A549 (cell line): ENCODE results near the gene ADORA1. TPM values are rescaled to one million over a fixed set of nuclear protein-coding genes. Genes with fewer than 3 reads are reported as not detected.

Experiments used
- ATAC-seq, 2 experiments: fragments of 200-7000 bp in 1 of 2; fragments of >200 bp in 1 of 2; cut with Nextera tagmentation in 1 of 2; cut with Tn5 transposase in 1 of 2; 3 replicates each; pipeline versions ENCODE4 v1.8.0 to v1.9.1; 2018 to 2020; ENCODE audit warnings: mild to moderate bottlenecking in 1 of 2, moderate library complexity in 1 of 2
- CTCF ChIA-PET: fragments of 300-600 bp; sonication (Branson Sonifier 250); formaldehyde crosslinking; extraction: SDS; loops from one replicate; lab custom pipeline; 2021; ENCODE audit warnings: antibody characterized with exemption, inconsistent platforms; lab: Yijun Ruan, JAX
- POLR2A ChIA-PET: fragments of 350-600 bp; formaldehyde crosslinking; extraction: SDS; loops from one replicate; lab custom pipeline; 2021; ENCODE audit warnings: antibody characterized with exemption, inconsistent platforms; lab: Yijun Ruan, JAX
- DNase-seq, 2 experiments: peaks; one replicate each; pipeline versions ENCODE4 v3.0.0 to v3.0.0-alpha.2; 2011 to 2016; ENCODE audit warnings: low read depth in 1 of 2, low spot score in 1 of 2
- FAIRE-seq: peaks from 2 replicates; lab custom pipeline; 2011; peaks lifted over from hg19 to GRCh38; lab: Jason Lieb, UNC
- H3K27ac ChIP-seq, 2 experiments: fragments of >200 bp; sonication (Bioruptor Twin); formaldehyde crosslinking; 3 replicates each; pipeline ENCODE4 v1.5.1; 2016 to 2017
- H3K4me1 ChIP-seq: fragments of >200 bp; sonication (Bioruptor Twin); formaldehyde crosslinking; 3 replicates; pipeline ENCODE4 v1.6.1; 2016
- H3K4me2 ChIP-seq: fragments of >200 bp; sonication (Bioruptor Twin); formaldehyde crosslinking; 3 replicates; pipeline ENCODE4 v1.6.1; 2016
- H3K4me3 ChIP-seq: fragments of >200 bp; sonication (Bioruptor Twin); formaldehyde crosslinking; 3 replicates; pipeline ENCODE4 v1.5.1; 2016
- H3K9me3 ChIP-seq: fragments of >200 bp; sonication (Bioruptor Twin); formaldehyde crosslinking; 3 replicates; pipeline ENCODE4 v1.6.1; 2016
- CBX2 ChIP-seq: fragments of 200-600 bp; sonication (generic); IDR thresholded peaks from 2 replicates; pipeline ENCODE4 v1.6.1; 2016; ENCODE audit warnings: low read depth, mild to moderate bottlenecking, borderline replicate concordance
- EHMT2 ChIP-seq: fragments of 200-600 bp; sonication (generic); IDR thresholded peaks from 2 replicates; pipeline ENCODE4 v1.6.1; 2016; ENCODE audit warnings: antibody characterized with exemption, low read depth, mild to moderate bottlenecking, moderate library complexity
- EP300 ChIP-seq, 2 experiments: fragments of >200 bp; sonication (Bioruptor Twin); formaldehyde crosslinking; IDR thresholded peaks; 2 replicates in 1 of 2; 3 replicates in 1 of 2; pipeline ENCODE4 v1.6.1; 2016 to 2017
- ESRRA ChIP-seq: fragments of 150-350 bp; IDR thresholded peaks from 2 replicates; pipeline ENCODE4 v1.6.1; 2014; ENCODE audit warnings: mild to moderate bottlenecking, low read length, borderline replicate concordance
- FOSB ChIP-seq: fragments of 250-450 bp; sonication (Bioruptor Pico); IDR thresholded peaks from 2 replicates; pipeline ENCODE4 v1.5.0; 2020; ENCODE audit warnings: mild to moderate bottlenecking, moderate library complexity
- FOSL2 ChIP-seq, 2 experiments: fragments of 450-650 bp in 1 of 2; fragments of >200 bp in 1 of 2; sonication (Bioruptor Twin) in 1 of 2; formaldehyde crosslinking; IDR thresholded peaks; 2 replicates each; pipeline versions ENCODE4 v1.5.0 to v1.6.1; 2016 to 2020; ENCODE audit warnings: mild to moderate bottlenecking in 1 of 2, moderate library complexity in 1 of 2
- GATA3 ChIP-seq: IDR thresholded peaks from 2 replicates; pipeline ENCODE4 v1.6.1; 2012; ENCODE audit warnings: borderline replicate concordance
- HOXB13 ChIP-seq: fragments of 250-450 bp; sonication (Bioruptor Pico); IDR thresholded peaks from 2 replicates; pipeline ENCODE4 v1.5.0; 2020; ENCODE audit warnings: low read depth, mild to moderate bottlenecking, moderate library complexity
- HOXB5 ChIP-seq: fragments of 250-450 bp; sonication (Bioruptor Pico); IDR thresholded peaks from 2 replicates; pipeline ENCODE4 v1.5.0; 2020; ENCODE audit warnings: mild to moderate bottlenecking, moderate library complexity
- KDM1A ChIP-seq: fragments of 200-600 bp; sonication (generic); IDR thresholded peaks from 2 replicates; pipeline ENCODE4 v1.6.1; 2016; ENCODE audit warnings: low read depth, mild to moderate bottlenecking
- KDM5A ChIP-seq: fragments of 200-600 bp; sonication (generic); IDR thresholded peaks from 2 replicates; pipeline ENCODE4 v1.6.1; 2016; ENCODE audit warnings: antibody characterized with exemption, mild to moderate bottlenecking
- MAFK ChIP-seq: fragments of 450-650 bp; IDR thresholded peaks from 2 replicates; pipeline ENCODE4 v1.6.1; 2014; ENCODE audit not compliant: partially characterized antibody
- MYC ChIP-seq: IDR thresholded peaks from 2 replicates; pipeline ENCODE4 v1.6.1; 2012; ENCODE audit warnings: mild to moderate bottlenecking, inconsistent platforms, low read length, improper control_type of control experiment, borderline replicate concordance
- RFX5 ChIP-seq: fragments of 450-650 bp; IDR thresholded peaks from 2 replicates; pipeline ENCODE4 v1.7.1; 2014; ENCODE audit warnings: antibody characterized with exemption, mild to moderate bottlenecking, moderate library complexity
- TP53 ChIP-seq: fragments of 250-450 bp; sonication (Bioruptor Pico); IDR thresholded peaks from 2 replicates; pipeline ENCODE4 v1.5.0; 2021; ENCODE audit warnings: mild to moderate bottlenecking, moderate library complexity
- ZC3H11A ChIP-seq: fragments of 450-650 bp; IDR thresholded peaks from 2 replicates; pipeline ENCODE4 v1.6.1; 2014; ENCODE audit warnings: antibody characterized with exemption, mild to moderate bottlenecking
- ZFP36 ChIP-seq: fragments of 450-650 bp; IDR thresholded peaks from 2 replicates; pipeline ENCODE4 v1.6.1; 2014; ENCODE audit warnings: borderline replicate concordance; ENCODE audit not compliant: partially characterized antibody
- ZNF302 ChIP-seq: fragments of 250-450 bp; sonication (Bioruptor Pico); IDR thresholded peaks from 2 replicates; pipeline ENCODE4 v1.9.0; 2021; ENCODE audit warnings: inconsistent platforms, mild to moderate bottlenecking, moderate library complexity
- ZSCAN20 ChIP-seq: fragments of 250-450 bp; sonication (Bioruptor Pico); IDR thresholded peaks from 2 replicates; pipeline ENCODE4 v1.8.0; 2022; ENCODE audit warnings: mild to moderate bottlenecking, moderate library complexity
- WGBS: methylation state at CpG from one replicate; pipeline ENCODE4 v1.1.6; 2017; ENCODE audit errors: missing lambda C conversion rate; 5-methylcytosine and 5-hydroxymethylcytosine counted together
- polyA plus RNA-seq, 4 experiments: library from polyadenylated mRNA; depleted of rRNA in 3 of 4; stranded (reverse); fragments of >200 nt; fragmentation: RNase III in 1 of 4; extraction: RNeasy Plus Mini Kit Qiagen cat#74134 plus additional on column Dnase treatment in 1 of 4; gene quantifications; 2 replicates in 3 of 4; 3 replicates in 1 of 4; pipeline ENCODE4 v1.2.3, GENCODE V29; 2011 to 2017
- TF ChIP-seq, protein P1 (sequence below): fragments of 250-450 bp; sonication (Bioruptor Pico); IDR thresholded peaks from 2 replicates; pipeline ENCODE4 v1.5.0; 2020; ENCODE audit warnings: low read depth, mild to moderate bottlenecking, moderate library complexity
- TF ChIP-seq, protein P2 (sequence below): fragments of 450-650 bp; IDR thresholded peaks from 2 replicates; pipeline ENCODE4 v1.6.1; 2014; ENCODE audit warnings: antibody characterized with exemption
- TF ChIP-seq, protein P3 (sequence below): fragments of 250-450 bp; sonication (Bioruptor Pico); IDR thresholded peaks from 2 replicates; pipeline ENCODE4 v1.5.0; 2021; ENCODE audit warnings: mild to moderate bottlenecking, moderate library complexity, borderline replicate concordance
- TF ChIP-seq, protein P4 (sequence below): fragments of >200 bp; sonication (Bioruptor Twin); formaldehyde crosslinking; IDR thresholded peaks from 2 replicates; pipeline ENCODE4 v1.6.1; 2016

Gene ADORA1
- polyA plus RNA-seq, 2 of the 4 experiments (the other 2 are of a cell fraction): 0.48 to 2.4 TPM

DNA sequence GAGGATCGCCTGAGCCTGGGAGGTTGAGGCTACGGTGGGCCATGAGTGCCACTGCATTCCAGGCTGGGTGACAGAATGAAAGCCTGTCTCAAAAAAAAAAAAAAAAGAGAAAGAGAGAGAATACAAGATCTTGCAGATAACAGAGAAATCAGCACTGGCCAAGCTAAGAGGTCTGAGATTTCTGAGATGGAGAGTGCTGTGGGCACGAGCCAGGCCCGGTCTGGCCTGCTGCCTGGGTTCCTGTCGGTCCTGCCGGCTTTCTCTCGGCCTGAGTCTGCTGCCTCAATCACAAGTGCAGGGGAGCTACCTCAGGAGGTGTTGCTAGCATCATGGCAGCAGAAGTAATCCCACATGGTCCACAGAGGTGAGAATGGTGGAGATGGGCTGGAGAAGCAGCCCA, 19.0 kb downstream of the ADORA1 start:
- no peak overlapping the region for H3K4me2 ChIP-seq
- ChIA-PET CTCF (interaction anchor here (0.7 to 3.9 kb wide), 5 partner anchors 20 to 105 kb away, joined by 3 to 20 read pairs (median 6); no protein-coding TSS in a partner anchor), POLR2A (no interaction called here)
- TF ChIP-seq MAFK (no peak), ESRRA (no peak), TP53 (CRISPR knock-in tag) (no peak), ZFP36 (no peak), MYC (no peak), KDM5A (no peak), EP300 (IDR thresholded peaks at IDR 0.05) (no peak), CBX2 (no peak), ZNF302 (CRISPR knock-in tag) (no peak), KDM1A (no peak), EHMT2 (no peak), RFX5 (no peak), HOXB5 (CRISPR knock-in tag) (no peak), ZC3H11A (no peak), HOXB13 (no peak)
- TF ChIP-seq, protein P1, sequence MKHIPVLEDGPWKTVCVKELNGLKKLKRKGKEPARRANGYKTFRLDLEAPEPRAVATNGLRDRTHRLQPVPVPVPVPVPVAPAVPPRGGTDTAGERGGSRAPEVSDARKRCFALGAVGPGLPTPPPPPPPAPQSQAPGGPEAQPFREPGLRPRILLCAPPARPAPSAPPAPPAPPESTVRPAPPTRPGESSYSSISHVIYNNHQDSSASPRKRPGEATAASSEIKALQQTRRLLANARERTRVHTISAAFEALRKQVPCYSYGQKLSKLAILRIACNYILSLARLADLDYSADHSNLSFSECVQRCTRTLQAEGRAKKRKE (CRISPR knock-in tag): no peak
- TF ChIP-seq, protein P2, sequence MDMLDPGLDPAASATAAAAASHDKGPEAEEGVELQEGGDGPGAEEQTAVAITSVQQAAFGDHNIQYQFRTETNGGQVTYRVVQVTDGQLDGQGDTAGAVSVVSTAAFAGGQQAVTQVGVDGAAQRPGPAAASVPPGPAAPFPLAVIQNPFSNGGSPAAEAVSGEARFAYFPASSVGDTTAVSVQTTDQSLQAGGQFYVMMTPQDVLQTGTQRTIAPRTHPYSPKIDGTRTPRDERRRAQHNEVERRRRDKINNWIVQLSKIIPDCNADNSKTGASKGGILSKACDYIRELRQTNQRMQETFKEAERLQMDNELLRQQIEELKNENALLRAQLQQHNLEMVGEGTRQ: no peak
- TF ChIP-seq, protein P3, sequence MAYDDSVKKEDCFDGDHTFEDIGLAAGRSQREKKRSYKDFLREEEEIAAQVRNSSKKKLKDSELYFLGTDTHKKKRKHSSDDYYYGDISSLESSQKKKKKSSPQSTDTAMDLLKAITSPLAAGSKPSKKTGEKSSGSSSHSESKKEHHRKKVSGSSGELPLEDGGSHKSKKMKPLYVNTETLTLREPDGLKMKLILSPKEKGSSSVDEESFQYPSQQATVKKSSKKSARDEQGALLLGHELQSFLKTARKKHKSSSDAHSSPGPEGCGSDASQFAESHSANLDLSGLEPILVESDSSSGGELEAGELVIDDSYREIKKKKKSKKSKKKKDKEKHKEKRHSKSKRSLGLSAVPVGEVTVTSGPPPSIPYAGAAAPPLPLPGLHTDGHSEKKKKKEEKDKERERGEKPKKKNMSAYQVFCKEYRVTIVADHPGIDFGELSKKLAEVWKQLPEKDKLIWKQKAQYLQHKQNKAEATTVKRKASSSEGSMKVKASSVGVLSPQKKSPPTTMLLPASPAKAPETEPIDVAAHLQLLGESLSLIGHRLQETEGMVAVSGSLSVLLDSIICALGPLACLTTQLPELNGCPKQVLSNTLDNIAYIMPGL: no peak
- TF ChIP-seq, protein P4, sequence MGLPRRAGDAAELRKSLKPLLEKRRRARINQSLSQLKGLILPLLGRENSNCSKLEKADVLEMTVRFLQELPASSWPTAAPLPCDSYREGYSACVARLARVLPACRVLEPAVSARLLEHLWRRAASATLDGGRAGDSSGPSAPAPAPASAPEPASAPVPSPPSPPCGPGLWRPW: no peak
- H3K4me1 ChIP-seq: no peaks in the 10 kb centered on the region
- ATAC-seq (no peak), FAIRE-seq (no peak), DNase-seq (no peak)
- WGBS: 85% methylated on average over 7 of the region's 7 CpGs
- H3K4me3 ChIP-seq: no peak overlapping the region
- H3K9me3 ChIP-seq: no peaks in the 10 kb centered on the region
- H3K27ac ChIP-seq: no peak overlapping the region

DNA sequence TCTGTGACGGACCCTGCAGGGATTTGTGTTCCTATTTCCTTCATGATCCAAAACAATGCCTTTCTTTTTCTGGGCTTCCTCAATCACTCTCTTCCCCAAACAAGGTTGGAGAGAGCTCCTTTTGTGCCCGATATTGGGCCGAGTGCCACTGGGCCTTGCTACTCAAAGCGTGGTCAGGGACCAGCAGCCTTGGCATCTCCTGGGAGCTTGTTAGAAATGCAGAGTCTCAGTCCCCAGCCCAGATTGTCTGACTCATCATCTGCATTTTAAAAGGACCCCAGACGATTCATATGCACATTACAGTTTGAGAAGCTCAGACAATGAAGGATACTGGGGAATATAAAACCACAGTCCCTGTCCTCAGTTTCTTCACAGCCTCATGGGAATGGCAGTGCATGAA, 19.9 kb downstream of the ADORA1 start:
- no peak overlapping the region for H3K4me3 ChIP-seq
- no peak overlapping the region for H3K4me2 ChIP-seq
- ChIA-PET POLR2A (no interaction called here), CTCF (interaction anchor here (0.6 to 3.9 kb wide), 12 partner anchors 10 to 599 kb away, joined by 3 to 20 read pairs (median 4); no protein-coding TSS in a partner anchor)
- WGBS: 76% methylated on average over 5 of the region's 5 CpGs
- FAIRE-seq (no peak), DNase-seq (no peak), ATAC-seq (no peak)
- no peak overlapping the region for H3K27ac ChIP-seq
- no peaks in the 10 kb centered on the region for H3K9me3 ChIP-seq
- peaks cover 5% of the 10 kb centered on the region; the same call in 2 of the 3 replicates for H3K4me1 ChIP-seq
- TF ChIP-seq FOSB (no peak), GATA3 (no peak), FOSL2 (IDR thresholded peaks at IDR 0.05) (no peak), FOSL2 (CRISPR knock-in tag; IDR thresholded peaks at IDR 0.05) (no peak), ZSCAN20 (CRISPR knock-in tag) (no peak)
